Keratinocyte (primary cell): ENCODE data around the gene COL4A5. TPM values are rescaled to one million over a fixed set of nuclear protein-coding genes. Genes with fewer than 3 reads are reported as not detected.

Source experiments
- DNase-seq: peaks from one replicate; pipeline ENCODE4 v3.0.0-alpha.2; 2011; ENCODE audit warnings: low read depth, missing footprints, low spot score
- FAIRE-seq: peaks from 2 replicates; lab custom pipeline; 2011; peaks lifted over from hg19 to GRCh38; lab: Jason Lieb, UNC
- H2AFZ ChIP-seq: 2 replicates; pipeline ENCODE4 v1.6.0; 2012; ENCODE audit warnings: low read length, control low read depth, inconsistent platforms; ENCODE audit not compliant: control insufficient read depth
- H3K27ac ChIP-seq: 2 replicates; pipeline ENCODE4 v1.5.1; 2011; ENCODE audit warnings: low read length; ENCODE audit not compliant: control insufficient read depth, insufficient read depth
- H3K27me3 ChIP-seq: 3 replicates; pipeline ENCODE4 v1.6.0; 2011; ENCODE audit warnings: low read length; ENCODE audit not compliant: control insufficient read depth, insufficient read depth; ENCODE audit errors: extremely low read depth
- H3K36me3 ChIP-seq, 2 experiments: 2 replicates in 1 of 2; 3 replicates in 1 of 2; pipeline ENCODE4 v1.5.1; 2011; ENCODE audit warnings: low read length in 2 of 2, mild to moderate bottlenecking in 1 of 2; ENCODE audit not compliant: control insufficient read depth in 2 of 2, insufficient read depth in 2 of 2; ENCODE audit errors: extremely low read depth in 1 of 2
- H3K4me1 ChIP-seq: 3 replicates; pipeline ENCODE4 v1.5.1; 2011; ENCODE audit warnings: low read length; ENCODE audit not compliant: control insufficient read depth, insufficient read depth; ENCODE audit errors: extremely low read depth
- H3K4me2 ChIP-seq: 3 replicates; pipeline ENCODE4 v1.6.0; 2011; ENCODE audit warnings: low read depth, low read length; ENCODE audit not compliant: control insufficient read depth, insufficient read depth; ENCODE audit errors: extremely low read depth
- H3K4me3 ChIP-seq, 3 experiments: fragments of 200-600 bp in 1 of 3; sonication (generic) in 1 of 3; 2 replicates in 2 of 3; 3 replicates in 1 of 3; pipeline ENCODE4 v1.5.1; 2011 to 2016; ENCODE audit warnings: low read length in 3 of 3, mild to moderate bottlenecking in 3 of 3, control low read depth in 2 of 3, inconsistent platforms in 1 of 3, low read depth in 1 of 3, mixed read lengths in 1 of 3, mixed run types in 1 of 3, moderate library complexity in 1 of 3; ENCODE audit not compliant: control insufficient read depth in 2 of 3, insufficient read depth in 2 of 3; ENCODE audit errors: extremely low read depth in 1 of 3
- H3K79me2 ChIP-seq: 2 replicates; pipeline ENCODE4 v1.6.0; 2012; ENCODE audit warnings: low read length; ENCODE audit not compliant: control insufficient read depth, insufficient read depth
- H3K9ac ChIP-seq: 3 replicates; pipeline ENCODE4 v1.6.0; 2011; ENCODE audit warnings: low read length; ENCODE audit not compliant: control insufficient read depth, insufficient read depth; ENCODE audit errors: extremely low read depth
- H3K9me1 ChIP-seq: 3 replicates; pipeline ENCODE4 v1.6.0; 2011; ENCODE audit warnings: low read length; ENCODE audit not compliant: control insufficient read depth, insufficient read depth; ENCODE audit errors: extremely low read depth
- H3K9me3 ChIP-seq: 2 replicates; pipeline ENCODE4 v1.5.1; 2012; ENCODE audit warnings: low read depth, low read length; ENCODE audit not compliant: control insufficient read depth
- H4K20me1 ChIP-seq: 3 replicates; pipeline ENCODE4 v1.6.0; 2011; ENCODE audit warnings: low read length; ENCODE audit not compliant: control insufficient read depth, insufficient read depth; ENCODE audit errors: extremely low read depth
- EZH2 ChIP-seq: IDR thresholded peaks from one replicate; pipeline ENCODE4 v1.6.1; 2012; ENCODE audit warnings: inconsistent platforms, mild to moderate bottlenecking, low read length, moderate library complexity
- dilution Hi-C: fragments of 300-500 bp; cut with MboI; formaldehyde crosslinking; loops from one replicate; pipeline ENCODE4 v1.7.0; 2020; ENCODE audit warnings: low sequenced_read_pairs; ENCODE audit not compliant: extremely low pct_ligation_motif_present
- polyA plus RNA-seq, 5 experiments: library from polyadenylated mRNA; depleted of rRNA in 3 of 5; stranded (reverse) in 3 of 5; stranded (forward) in 1 of 5; unstranded in 1 of 5; fragments of >200 nt; gene quantifications; 1 replicate in 1 of 5; 2 replicates in 3 of 5; 3 replicates in 1 of 5; pipeline versions ENCODE4 v1.2.1 to v1.2.3, GENCODE V29; 2011 to 2012; ENCODE audit warnings: missing spikeins in 2 of 5, low read depth in 1 of 5, low replicate concordance in 1 of 5
- TF ChIP-seq, protein P1 (sequence below), 3 experiments: IDR thresholded peaks in 1 of 3; conservative IDR thresholded peaks in 1 of 3; optimal IDR thresholded peaks in 1 of 3; 2 replicates in 2 of 3; 3 replicates in 1 of 3; pipeline versions ENCODE3 to v1.5.1; 2011; ENCODE audit warnings: low read length in 3 of 3, mild to moderate bottlenecking in 3 of 3, moderate library complexity in 2 of 3, control low read depth in 1 of 3, inconsistent platforms in 1 of 3; ENCODE audit not compliant: insufficient read depth in 2 of 3; ENCODE audit errors: extremely low read depth in 1 of 3

Gene COL4A5
- polyA plus RNA-seq, 1 donor (not counting 4 experiments of a cell fraction or from before 2014, with no cell fraction given) = 53.2 TPM

- no peak overlapping the region for H2AFZ ChIP-seq
- dilution Hi-C loops = no loop called here
- H3K4me2 ChIP-seq = no peak overlapping the region
- H3K27ac ChIP-seq = no peak overlapping the region
- H3K27me3 ChIP-seq = peaks cover 72% of the 10 kb centered on the region
- H3K4me1 ChIP-seq = no peaks in the 10 kb centered on the region
- H3K9me3 ChIP-seq = peaks cover 2% of the 10 kb centered on the region
- no peak for FAIRE-seq
- TF ChIP-seq EZH2 = peak; percentile 58
- TF ChIP-seq, protein P1, sequence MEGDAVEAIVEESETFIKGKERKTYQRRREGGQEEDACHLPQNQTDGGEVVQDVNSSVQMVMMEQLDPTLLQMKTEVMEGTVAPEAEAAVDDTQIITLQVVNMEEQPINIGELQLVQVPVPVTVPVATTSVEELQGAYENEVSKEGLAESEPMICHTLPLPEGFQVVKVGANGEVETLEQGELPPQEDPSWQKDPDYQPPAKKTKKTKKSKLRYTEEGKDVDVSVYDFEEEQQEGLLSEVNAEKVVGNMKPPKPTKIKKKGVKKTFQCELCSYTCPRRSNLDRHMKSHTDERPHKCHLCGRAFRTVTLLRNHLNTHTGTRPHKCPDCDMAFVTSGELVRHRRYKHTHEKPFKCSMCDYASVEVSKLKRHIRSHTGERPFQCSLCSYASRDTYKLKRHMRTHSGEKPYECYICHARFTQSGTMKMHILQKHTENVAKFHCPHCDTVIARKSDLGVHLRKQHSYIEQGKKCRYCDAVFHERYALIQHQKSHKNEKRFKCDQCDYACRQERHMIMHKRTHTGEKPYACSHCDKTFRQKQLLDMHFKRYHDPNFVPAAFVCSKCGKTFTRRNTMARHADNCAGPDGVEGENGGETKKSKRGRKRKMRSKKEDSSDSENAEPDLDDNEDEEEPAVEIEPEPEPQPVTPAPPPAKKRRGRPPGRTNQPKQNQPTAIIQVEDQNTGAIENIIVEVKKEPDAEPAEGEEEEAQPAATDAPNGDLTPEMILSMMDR (optimal IDR thresholded peaks at IDR 0.05 in 1 of 3, IDR thresholded peaks at IDR 0.05 in 1 of 3, conservative IDR thresholded peaks at IDR 0.05 in 1 of 3; ENCODE audit: extremely low read depth in 1 of 3, insufficient read depth in 2 of 3, low read length in 3 of 3) = no peak
- no peak for DNase-seq
- H3K9ac ChIP-seq = no peak overlapping the region
- no peaks in the 10 kb centered on the region for H3K79me2 ChIP-seq
- H4K20me1 ChIP-seq = no peaks in the 10 kb centered on the region
- no peaks in the 10 kb centered on the region for H3K9me1 ChIP-seq
- H3K4me3 ChIP-seq = no peak overlapping the region
- H3K36me3 ChIP-seq = no peaks in the 10 kb centered on the region
Measured at GRCh38 chrX:108731153-108731552, 291.5 kb downstream of the COL4A5 start.

- Histone ChIP-seq H3K79me2 (no peaks in the 10 kb centered on the region), H3K4me1 (no peaks in the 10 kb centered on the region), H3K4me3 (no peak overlapping the region), H2AFZ (no peak overlapping the region), H3K9ac (no peak overlapping the region), H3K27ac (no peak overlapping the region), H3K27me3 (peaks cover 84% of the 10 kb centered on the region), H3K9me1 (no peaks in the 10 kb centered on the region), H3K36me3 (no peaks in the 10 kb centered on the region), H4K20me1 (no peaks in the 10 kb centered on the region), H3K4me2 (no peak overlapping the region), H3K9me3 (peaks cover 2% of the 10 kb centered on the region)
- DNase-seq (no peak), FAIRE-seq (no peak)
- TF ChIP-seq, protein P1 (optimal IDR thresholded peaks at IDR 0.05 in 1 of 3, IDR thresholded peaks at IDR 0.05 in 1 of 3, conservative IDR thresholded peaks at IDR 0.05 in 1 of 3; ENCODE audit: extremely low read depth in 1 of 3, insufficient read depth in 2 of 3, low read length in 3 of 3) = no peak
- TF ChIP-seq EZH2 = peak; percentile 66
- dilution Hi-C loops = no loop called here
Measured at GRCh38 chrX:108732630-108733321, 293.1 kb downstream of the COL4A5 start.
